ENCODE results near the gene PIP5K1A. TPM values are rescaled to one million over a fixed set of nuclear protein-coding genes. Genes with fewer than 3 reads are reported as not detected.

PIP5K1A gene
- total RNA-seq, 2 experiments from 2014 or later = 41.7 to 44.7 TPM

GRCh38 chr1:151282883-151283725 is 84.8 kb downstream of the PIP5K1A start:
- ChIA-PET CTCF (interaction anchor here (1.4 to 2.2 kb wide), 3 partner anchors 18 to 57 kb away, joined by 4 to 16 read pairs (median 7); partner anchors contain the start of gene PI4KB), POLR2A (interaction anchor here (0.8 to 3.4 kb wide), 8 partner anchors 10 to 919 kb away, joined by 3 to 54 read pairs (median 4); partner anchors contain the start of genes PI4KB, PSMB4, PSMD4 and RPRD2)
- Histone ChIP-seq H3K36me3 (ENCODE audit: insufficient read depth, low read length) (peaks cover 28% of the 10 kb centered on the region), H3K9me3 (ENCODE audit: control insufficient read depth in 1 of 2, insufficient read depth in 1 of 2, low read length in 2 of 2) (no peaks in the 10 kb centered on the region), H3K4me1 (ENCODE audit: insufficient read depth, low read length) (peaks cover 44% of the 10 kb centered on the region), H3K27me3 (ENCODE audit: control insufficient read depth in 1 of 2, insufficient read depth in 2 of 2, low read length in 2 of 2) (no peaks in the 10 kb centered on the region), H3K27ac (ENCODE audit: low read depth in 1 of 2, low read length in 2 of 2) (peak overlapping the region; percentile 92 to 95), H3K4me3 (ENCODE audit: low read length) (peak overlapping the region; percentile 64)
- Mint-ChIP-seq H3K27ac (peak overlapping the region; percentile 93), H3K9me3 (no peaks in the 10 kb centered on the region), H3K36me3 (ENCODE audit: low read depth) (peaks cover 42% of the 10 kb centered on the region), H3K4me3 (peak overlapping the region; percentile 97), H3K27me3 (no peaks in the 10 kb centered on the region), H3K4me1 (ENCODE audit: low read depth) (peaks cover 42% of the 10 kb centered on the region)
- no peak for ATAC-seq (ENCODE audit: poor library complexity)
- TF ChIP-seq CTCF (IDR thresholded peaks at IDR 0.05) = no peak
- intact Hi-C loops (cut with DNase I, micrococcal nuclease) = loop anchor here (2.0 to 5.0 kb wide), 3 partner anchors 44 to 114 kb away; partner anchors contain the start of genes PI4KB (in 1 of the 2) and PSMB4 (in 1 of the 2)
- DNase-seq = peak in 7 of 14 experiments; percentile 15 to 61 (median 23)

- POLR2A ChIA-PET = interaction anchor here (0.7 to 1.6 kb wide), 3 partner anchors 9 to 920 kb away, joined by 3 to 6 read pairs (median 3); partner anchors contain the start of gene RPRD2
- TF ChIP-seq CTCF (IDR thresholded peaks at IDR 0.05) = no peak
Observed at GRCh38 chr1:151284013-151284577, 85.7 kb downstream of the PIP5K1A start.

GRCh38 chr1:151286619-151287340 is 88.4 kb downstream of the PIP5K1A start:
- intact Hi-C loops (cut with DNase I, micrococcal nuclease) = no loop called here
- Mint-ChIP-seq H3K27me3 (no peaks in the 10 kb centered on the region), H3K4me1 (ENCODE audit: low read depth) (peaks cover 38% of the 10 kb centered on the region), H3K36me3 (ENCODE audit: low read depth) (peaks cover 63% of the 10 kb centered on the region), H3K4me3 (peak overlapping the region; percentile 60), H3K27ac (no peak overlapping the region), H3K9me3 (no peaks in the 10 kb centered on the region)
- ATAC-seq (ENCODE audit: poor library complexity) (no peak), DNase-seq (peak in 1 of 14 experiments; percentile 31)
- POLR2A ChIA-PET = no interaction called here
- Histone ChIP-seq H3K27me3 (ENCODE audit: control insufficient read depth in 1 of 2, insufficient read depth in 2 of 2, low read length in 2 of 2) (no peaks in the 10 kb centered on the region), H3K9me3 (ENCODE audit: control insufficient read depth in 1 of 2, insufficient read depth in 1 of 2, low read length in 2 of 2) (no peaks in the 10 kb centered on the region), H3K27ac (ENCODE audit: low read depth in 1 of 2, low read length in 2 of 2) (peak overlapping the region in 1 of 2 donors; percentile 17), H3K4me3 (ENCODE audit: low read length) (no peak overlapping the region), H3K36me3 (ENCODE audit: insufficient read depth, low read length) (peaks cover 63% of the 10 kb centered on the region), H3K4me1 (ENCODE audit: insufficient read depth, low read length) (peaks cover 50% of the 10 kb centered on the region)
- CTCF ChIA-PET = no interaction called here
- TF ChIP-seq CTCF (IDR thresholded peaks at IDR 0.05) = no peak

More at GRCh38 chr1:151284013-151284577, 85.7 kb downstream of the PIP5K1A start:
- Mint-ChIP-seq H3K4me1 (ENCODE audit: low read depth) (peaks cover 48% of the 10 kb centered on the region), H3K4me3 (peak overlapping the region; percentile 97), H3K36me3 (ENCODE audit: low read depth) (peaks cover 52% of the 10 kb centered on the region), H3K27ac (peak overlapping the region; percentile 93), H3K9me3 (no peaks in the 10 kb centered on the region), H3K27me3 (no peaks in the 10 kb centered on the region)
- Histone ChIP-seq H3K9me3 (ENCODE audit: control insufficient read depth in 1 of 2, insufficient read depth in 1 of 2, low read length in 2 of 2) (no peaks in the 10 kb centered on the region), H3K27ac (ENCODE audit: low read depth in 1 of 2, low read length in 2 of 2) (peak overlapping the region in 1 of 2 donors; percentile 95), H3K36me3 (ENCODE audit: insufficient read depth, low read length) (peaks cover 38% of the 10 kb centered on the region), H3K4me3 (ENCODE audit: low read length) (no peak overlapping the region), H3K4me1 (ENCODE audit: insufficient read depth, low read length) (peaks cover 51% of the 10 kb centered on the region), H3K27me3 (ENCODE audit: control insufficient read depth in 1 of 2, insufficient read depth in 2 of 2, low read length in 2 of 2) (no peaks in the 10 kb centered on the region)
- CTCF ChIA-PET = interaction anchor here (1.4 to 2.2 kb wide), 2 partner anchors 43 to 56 kb away, joined by 4 to 16 read pairs; partner anchors contain the start of gene PI4KB
- intact Hi-C loops (cut with DNase I, micrococcal nuclease) = loop anchor here (5.0 kb wide), 2 partner anchors 43 to 113 kb away; partner anchors contain the start of genes PI4KB (in 1 of the 2) and PSMB4 (in 1 of the 2)
- no peak for DNase-seq
- no peak for ATAC-seq (ENCODE audit: poor library complexity)

Measured in CD4-positive, alpha-beta T cell (primary cell).